Stimulated activated CD4-positive, alpha-beta T cell treated with anti-CD3 and anti-CD28 coated beads, Interleukin-4, amount 100 ng/mL, for 48 hours (primary cell): ENCODE results near the gene NDUFAB1.
"Not testable (repeated sequence)": the region's sequence is repeated elsewhere in the genome, so short reads cannot be mapped to it uniquely, and the experiment has no call there.

ENCODE experiments used
- DNase-seq, 2 donors: peaks; one replicate each; pipeline ENCODE4 v3.0.0-alpha.2; 2020; ENCODE audit warnings: low read depth in 2 of 2

NDUFAB1 gene

DNA sequence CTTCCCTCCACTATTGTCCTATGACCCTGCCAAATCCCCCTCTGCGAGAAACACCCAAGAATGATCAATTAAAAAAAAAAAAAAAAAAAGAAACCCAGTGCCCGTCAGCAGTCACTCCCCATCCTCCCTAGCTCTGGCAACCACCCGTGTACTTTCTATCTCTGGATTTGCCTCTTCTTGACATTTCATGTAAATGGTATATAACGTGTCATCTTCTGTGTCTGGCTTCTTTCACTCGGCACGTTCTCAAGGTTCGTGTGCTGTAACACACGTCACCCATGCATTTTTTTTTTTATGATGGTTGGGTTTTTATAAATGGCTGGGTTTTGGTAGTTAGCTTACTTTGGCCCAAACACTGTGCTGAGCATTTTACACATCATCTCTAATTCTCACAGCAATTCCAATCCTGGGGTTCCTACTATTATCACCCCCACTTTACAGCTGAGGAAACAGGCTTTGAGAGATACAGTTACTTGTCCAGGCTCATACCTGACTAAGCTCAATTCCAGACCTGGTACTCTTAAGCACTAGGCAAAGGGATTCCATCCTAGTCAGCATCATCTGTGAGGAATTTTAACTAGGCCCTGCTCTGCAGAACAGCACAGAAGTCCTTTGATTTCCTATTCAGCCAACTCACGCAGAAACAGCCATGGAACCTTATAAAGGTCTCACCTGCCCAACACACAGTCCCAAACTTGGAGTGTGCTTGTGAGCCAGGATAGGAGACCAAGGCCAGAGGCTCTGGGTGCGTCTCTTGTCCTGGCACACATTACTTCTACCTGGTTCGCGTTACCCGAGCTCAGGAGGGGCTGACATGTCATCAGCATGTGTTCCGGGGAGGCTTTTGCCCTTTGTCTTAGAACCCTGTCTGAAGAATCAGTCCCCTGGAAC is 11.7 kb downstream of the NDUFAB1 start:
- DNase-seq, result no peak

DNA sequence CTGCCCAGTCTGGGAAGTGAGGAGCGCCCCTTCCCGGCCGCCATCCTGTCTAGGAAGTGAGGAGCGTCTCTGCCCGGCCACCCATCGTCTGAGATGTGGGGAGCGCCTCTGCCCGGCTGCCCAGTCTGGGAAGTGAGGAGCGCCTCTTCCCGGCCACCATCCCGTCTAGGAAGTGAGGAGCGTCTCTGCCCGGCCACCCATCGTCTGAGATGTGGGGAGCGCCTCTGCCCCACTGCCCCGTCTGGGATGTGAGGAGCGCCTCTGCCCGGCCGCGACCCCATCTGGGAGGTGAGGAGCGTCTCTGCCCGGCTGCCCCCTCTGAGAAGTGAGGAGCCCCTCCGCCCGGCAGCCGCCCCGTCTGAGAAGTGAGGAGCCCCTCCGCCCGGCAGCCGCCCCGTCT is 12.8 kb downstream of the NDUFAB1 start:
- not testable (repeated sequence) for DNase-seq

DNA sequence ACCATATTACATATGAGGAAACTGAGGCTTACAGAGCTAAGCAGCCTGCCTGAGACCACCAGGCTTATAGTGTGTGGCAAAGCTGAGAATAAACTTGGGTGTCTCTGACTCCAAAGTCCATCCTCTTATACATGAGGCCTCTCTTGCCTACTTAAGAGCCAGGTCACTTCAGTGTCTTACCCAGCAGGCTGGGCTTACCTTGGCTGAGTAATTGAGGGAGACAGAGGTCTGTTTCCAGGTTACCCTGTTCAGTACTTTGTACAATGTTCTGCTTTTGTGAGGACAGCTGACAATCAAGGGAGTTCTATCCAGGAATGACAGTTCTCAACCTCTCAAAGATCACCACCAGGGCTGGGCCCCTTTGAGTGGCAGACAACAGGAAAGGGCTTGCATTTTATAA is 14.4 kb downstream of the NDUFAB1 start:
- DNase-seq, result no peak

DNA sequence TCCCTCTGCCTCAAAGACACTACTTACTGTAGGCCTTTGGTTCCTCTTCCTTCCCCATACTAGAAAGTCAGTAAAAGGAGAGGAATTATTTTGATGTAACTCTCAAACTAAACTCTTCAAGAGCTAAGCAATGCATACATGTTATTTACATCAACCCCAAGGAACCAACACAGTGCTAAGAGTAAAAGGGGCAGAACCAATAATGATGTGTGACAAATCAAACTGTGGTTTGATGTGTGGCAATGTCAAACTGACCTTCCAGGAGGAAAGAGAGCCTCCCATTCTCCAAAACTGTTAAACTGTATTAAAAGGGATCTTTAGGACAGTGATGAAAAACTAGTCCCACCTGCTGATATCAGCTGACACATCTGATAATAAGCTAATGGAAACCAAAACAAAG is 15.7 kb downstream of the NDUFAB1 start:
- DNase-seq, result no peak

DNA sequence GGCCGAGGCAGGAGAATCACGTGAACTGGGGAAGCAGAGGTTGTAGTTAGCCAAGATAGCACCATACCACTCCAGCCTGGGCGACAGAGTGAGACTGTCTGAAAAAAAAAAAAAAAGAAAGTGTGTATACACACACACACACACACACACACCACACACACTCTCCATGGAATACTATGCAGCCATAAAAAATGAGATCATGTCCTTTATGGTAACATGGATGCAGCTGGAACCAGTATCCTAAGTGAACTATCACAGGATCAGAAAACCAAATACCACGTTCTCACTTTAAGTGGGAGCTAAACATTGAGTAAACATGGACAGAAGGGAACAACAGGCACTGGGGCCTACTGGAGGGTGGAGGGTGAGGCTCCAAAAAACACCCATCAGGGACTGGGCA is 16.7 kb downstream of the NDUFAB1 start:
- DNase-seq, result no peak

DNA sequence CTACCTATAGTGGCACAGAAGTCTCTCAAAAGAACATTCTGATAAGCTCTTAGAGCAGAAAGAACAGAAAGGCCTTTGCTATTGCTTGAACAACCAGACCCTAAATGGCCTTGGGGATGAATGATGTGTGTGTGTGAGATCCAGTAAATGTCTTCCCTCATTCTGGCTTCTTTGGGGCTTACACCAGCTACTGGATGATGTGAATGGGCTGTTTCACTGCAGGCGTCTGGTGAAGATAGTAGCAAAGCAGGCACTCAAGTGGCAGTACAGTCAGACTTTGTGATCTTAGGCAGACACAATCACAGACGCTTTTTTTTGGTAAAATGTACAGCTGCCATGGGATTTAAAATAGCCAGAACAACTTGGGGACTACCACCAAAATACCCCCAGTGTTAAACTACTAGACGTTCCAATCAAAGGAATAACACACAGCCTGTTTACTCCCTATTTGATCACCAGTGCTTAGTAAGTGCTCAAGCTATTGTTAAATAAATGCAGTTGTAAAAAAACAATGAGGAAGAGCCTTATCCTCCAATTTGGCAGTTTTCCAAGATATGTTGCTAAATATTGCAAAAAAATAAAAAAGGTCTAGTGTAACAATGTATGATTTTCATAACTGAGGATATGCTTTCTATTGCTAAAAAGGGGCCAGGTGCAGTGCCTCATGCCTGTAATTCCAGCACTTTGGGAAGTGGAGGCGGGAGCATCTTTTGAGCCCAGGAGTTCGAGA is 17.9 kb downstream of the NDUFAB1 start:
- no peak for DNase-seq

DNA sequence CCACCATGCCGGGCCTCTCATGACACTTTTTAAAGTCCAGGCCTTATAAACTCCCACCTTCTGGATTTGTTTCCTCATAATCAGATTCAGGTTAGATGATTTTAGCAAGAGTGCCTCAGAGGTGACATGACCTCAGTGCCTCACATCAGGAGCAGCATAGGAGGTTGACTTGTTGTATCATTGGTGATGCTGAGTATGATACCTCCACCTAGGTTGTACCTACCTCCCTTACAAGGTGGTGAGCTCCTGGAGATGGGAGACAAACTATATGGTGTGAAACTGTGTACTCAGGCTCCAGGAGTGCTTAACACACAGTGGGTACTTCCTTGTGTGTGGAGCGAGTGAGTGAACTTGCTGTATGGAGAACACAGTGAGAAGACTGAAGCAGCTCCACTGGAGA is 18.6 kb downstream of the NDUFAB1 start:
- no peak for DNase-seq

DNA sequence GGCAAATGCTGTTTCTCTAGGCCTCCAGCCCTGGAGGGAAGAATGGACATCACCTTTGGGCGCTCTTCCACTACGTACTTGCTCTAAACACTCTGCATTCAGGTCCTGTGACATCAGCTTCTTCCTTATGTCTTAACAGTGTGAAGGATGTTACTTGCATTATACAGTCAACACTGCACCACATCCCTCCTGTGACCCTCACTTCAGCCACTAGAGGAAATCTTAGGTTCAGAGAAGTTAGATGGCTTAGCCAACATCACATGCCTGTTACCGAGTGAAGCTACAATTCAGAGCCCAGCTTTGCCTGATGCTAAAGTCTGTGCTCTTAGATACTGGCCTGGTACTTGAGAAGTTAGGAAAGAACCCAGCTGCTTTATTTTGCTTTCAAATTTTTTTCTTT is 20.3 kb downstream of the NDUFAB1 start:
- no peak for DNase-seq

DNA sequence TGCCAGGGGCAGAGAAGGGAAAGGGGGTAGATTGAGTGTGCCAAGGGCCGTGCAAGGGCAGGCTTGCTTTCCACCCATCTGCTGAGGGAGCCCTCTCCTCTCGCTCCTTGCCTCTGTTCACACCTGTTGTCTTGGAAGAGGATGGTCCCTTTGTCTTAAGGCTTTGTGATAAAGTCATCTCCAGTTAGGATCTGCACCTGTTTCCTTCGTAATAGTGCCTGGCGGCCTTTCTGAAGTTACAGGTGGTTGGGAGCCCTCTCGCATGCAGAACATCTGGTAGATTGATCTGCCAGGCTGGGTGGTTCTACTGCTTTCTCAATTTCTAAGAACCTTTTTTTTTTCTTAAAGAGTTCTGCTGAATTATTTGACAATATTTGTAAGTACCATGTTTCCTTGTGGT is 22.3 kb downstream of the NDUFAB1 start:
- DNase-seq, result no peak

DNA sequence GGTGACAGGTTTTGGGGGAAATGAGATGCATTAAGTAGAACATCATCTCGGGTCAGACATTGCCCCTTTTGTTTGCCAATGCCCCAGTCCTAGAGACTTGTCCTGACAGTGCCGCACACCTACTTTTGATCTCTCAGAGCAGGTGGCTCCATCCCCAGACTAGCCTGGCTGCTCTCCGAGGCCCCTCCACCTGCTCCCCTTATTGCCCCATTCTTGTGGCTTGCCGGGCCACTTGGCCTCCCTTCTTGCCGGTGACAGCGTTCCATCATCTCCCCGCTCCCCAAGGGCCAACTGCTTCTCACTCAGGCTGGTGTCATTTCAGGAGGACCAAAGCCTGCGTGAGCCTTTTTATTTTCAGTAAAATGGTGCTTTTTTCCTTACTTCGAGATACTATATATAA is 23.7 kb downstream of the NDUFAB1 start:
- no peak for DNase-seq

DNA sequence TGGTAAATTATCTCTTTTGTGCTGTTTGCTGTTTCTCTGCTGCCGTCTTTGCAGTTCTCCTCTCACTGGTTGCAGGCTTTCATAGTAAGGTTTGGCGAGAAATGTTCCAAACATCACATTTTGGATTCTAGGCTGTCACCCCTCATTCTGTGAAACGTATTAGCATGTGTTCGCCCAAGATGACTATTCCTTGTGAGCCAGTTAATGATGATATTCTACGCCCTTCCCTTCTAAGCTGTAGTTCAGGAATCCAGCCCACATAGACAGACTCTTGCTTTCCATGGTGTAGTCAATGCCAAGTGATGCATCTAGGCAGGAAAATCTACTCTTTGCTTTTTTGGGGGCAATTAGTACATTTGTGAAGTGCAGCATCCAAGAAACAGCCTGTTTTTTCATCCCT is 24.2 kb downstream of the NDUFAB1 start:
- no peak for DNase-seq

DNA sequence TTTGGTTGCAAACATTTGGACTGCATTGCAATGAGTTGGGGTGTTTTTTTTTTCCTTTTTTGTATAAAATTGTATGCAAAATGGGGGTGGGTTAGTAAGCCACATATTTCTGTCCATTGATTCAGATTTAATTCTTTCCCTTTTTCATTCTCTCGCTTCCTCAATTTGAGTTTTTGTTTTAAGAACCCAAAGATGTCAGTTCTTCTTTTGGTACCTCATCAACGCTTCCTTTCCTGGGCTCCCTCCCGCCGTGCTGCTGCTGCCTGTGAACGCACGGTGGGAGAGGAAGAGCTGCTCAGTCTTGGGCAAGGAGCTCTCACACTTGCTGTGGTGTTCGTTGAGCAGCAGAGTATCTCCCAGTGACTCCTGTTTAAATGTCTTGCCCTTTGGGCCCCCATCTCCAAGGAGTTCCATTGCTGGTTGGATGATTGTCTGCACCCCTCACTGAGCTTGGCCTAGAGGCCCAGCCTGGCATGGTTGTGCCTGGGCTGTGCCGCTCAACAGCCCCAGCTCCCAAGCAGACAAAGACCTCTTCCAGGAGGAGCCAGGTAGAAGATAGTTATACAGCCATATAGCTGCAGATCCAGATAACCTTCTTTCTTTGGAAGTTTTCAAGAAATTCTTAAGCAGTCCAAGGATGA is 25.0 kb downstream of the NDUFAB1 start:
- DNase-seq, result no peak

DNA sequence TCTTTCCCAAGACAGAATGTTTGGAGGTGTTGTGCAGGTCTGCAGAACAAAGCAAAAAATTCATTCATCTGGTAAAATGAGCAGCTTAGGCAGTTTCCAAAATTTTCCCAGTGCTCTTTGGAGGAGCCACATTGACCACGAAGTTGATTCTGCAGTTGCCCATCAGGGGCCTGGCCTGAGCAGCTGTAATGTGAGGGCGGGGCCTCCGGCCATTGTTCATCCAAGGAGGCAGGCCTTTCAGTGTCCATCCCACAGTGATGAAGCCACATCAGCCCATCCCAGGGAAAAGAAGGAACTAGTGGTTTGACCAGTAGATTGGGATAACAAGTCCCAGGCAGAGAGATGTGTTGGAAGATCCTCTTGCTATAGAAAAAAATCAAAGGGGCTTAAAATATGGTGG is 28.5 kb downstream of the NDUFAB1 start:
- DNase-seq, result no peak

DNA sequence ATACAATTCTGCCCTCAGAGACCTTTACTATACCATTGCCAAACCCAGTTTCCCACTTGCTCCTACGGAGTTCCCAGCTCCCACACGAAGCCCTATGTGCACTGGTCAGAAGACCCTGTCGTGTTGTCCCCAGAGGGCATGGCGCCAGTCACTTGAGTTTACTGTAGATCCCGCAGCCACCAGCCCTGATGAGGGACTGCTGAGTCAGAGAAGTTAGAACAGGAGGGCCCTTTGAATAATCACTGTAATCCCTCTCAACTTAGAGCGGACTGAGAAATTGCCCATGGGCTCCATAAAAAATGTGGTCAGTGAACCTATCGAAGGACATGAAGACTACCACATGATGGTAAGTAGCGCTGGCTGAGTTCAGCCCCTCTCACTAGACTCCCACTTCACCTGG is 29.4 kb downstream of the NDUFAB1 start:
- no peak for DNase-seq

DNA sequence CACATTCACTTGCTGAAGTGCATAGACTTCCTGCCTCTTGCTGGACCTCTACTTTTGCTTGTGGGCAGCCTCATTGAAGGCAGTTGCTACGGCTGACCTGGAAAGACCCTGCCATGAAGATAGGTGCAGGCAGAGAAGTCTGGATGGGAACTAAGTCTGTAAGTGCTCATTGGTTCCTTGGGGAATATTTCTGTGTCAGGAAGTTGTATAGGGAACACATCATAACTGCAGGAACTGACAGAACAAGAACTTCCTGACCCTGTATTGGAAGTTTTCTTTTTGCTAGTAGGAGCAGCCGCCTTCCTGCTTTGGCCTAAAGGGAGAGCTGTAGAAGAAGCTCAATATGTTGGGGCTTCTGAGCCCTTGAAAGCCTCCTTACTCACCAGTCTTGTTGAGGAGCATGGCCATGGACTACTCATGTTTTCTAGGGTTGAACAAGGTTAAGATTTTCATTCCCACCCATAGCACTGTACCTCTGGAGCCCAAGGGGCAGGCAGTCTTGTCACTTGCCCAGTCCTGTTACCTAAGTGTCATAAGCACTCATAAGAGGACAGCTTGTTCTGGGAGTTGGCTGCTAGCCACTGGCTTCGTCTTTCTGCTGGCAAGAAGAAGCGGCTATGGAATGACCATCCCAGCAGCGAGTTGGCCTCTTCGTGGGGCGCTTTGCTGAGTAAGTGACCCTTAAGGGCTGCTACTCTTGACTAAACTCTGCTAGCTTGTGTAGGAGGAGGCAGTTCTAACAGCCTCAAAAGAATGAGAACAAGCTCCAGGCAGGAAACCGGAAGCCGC is 31.3 kb downstream of the NDUFAB1 start:
- DNase-seq, result no peak

DNA sequence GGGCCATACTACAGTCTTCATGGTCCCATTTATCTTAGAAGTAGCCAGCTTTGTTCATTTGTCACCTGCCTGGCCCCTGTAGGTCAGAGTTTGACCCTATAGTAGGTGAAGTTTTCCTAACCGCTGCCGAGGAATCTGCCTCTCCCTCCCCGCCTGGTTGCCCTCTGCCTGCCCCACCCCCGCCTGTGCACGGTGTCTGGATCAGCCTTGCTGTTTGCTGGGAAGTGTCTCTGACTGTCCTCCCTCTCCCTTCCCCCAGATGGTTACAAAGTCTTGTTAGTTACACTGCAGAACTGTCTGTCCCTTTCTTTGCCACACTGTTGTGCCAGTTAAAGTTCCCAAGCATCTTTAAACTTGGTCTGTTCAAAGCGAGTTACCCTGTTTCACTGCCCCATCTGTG is 32.9 kb downstream of the NDUFAB1 start:
- DNase-seq, result no peak

DNA sequence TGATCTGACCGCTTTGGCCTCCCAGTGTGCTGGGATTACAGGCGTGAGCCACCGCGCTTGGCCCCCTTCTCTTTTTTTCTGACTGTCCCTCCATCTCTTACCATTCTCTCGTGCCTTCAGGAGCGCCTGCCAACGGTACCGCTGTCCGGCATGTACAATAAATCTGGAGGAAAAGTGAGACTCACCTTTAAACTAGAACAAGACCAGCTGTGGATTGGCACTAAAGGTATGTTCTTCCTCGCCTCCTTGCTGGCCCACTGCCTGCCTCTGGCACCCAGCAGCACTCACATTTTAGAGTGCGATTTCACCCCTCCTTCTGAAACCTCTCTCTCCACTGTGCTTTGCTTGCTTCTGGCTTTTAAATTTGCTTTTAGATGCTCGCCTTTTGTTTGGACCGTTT is 33.6 kb downstream of the NDUFAB1 start:
- DNase-seq, result no peak

DNA sequence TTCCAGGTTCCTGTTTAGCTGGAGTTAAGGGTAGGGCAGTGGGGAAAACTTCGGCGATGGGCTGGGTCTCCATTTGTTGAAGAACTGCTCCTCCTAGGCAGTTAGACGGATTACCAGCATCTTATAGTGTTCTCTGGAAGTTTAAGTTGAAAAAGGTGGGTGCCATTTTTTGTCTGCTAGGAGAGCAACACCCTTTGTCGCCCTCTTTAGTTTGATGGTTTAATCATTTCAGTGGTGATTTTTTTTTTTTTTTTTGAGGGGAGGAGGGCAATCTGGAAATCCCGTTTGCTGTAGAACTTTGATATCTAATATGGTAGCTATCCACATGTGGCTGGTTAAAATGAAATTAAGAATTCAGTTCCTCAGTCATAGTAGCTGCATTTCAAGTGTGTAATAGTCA is 34.5 kb downstream of the NDUFAB1 start:
- DNase-seq, result no peak

DNA sequence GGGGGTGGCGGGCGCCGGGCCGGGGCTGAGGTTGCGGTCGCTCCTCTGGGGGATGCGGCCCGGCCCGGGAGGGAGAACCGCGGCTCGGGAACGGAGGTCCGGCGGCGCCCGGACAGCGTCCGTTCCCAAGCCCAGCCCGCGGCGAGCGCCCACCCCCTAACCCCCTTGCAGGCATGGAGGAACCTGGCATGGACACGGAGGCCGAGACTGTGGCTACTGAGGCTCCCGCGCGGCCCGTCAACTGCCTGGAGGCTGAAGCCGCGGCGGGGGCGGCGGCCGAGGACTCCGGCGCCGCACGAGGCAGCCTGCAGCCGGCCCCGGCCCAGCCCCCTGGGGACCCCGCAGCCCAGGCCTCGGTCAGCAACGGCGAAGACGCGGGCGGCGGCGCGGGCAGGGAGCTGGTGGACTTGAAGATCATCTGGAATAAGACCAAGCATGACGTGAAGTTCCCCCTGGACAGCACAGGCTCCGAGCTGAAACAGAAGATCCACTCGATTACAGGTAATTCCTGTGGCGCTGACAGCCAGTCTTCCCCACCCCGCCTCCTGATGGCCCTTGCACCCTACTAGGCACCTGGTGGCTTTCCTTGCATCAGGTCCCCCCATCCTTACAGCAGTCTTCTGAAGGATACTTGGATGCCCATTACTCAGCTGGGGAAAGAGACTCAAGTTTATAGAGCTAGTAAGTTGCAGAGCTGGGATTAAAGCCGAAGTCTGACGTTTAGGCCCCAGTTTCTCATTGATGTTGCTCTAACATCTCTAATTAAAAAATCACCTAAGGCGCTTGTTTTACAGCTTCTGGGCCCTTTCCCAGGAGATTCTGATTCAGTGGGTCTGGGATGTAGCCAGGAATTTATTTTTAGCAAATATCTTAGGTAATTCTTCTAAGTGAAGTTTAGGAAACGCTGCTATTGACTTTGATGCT is 38.1 kb downstream of the NDUFAB1 start:
- peak; percentile 5 to 6 for DNase-seq

DNA sequence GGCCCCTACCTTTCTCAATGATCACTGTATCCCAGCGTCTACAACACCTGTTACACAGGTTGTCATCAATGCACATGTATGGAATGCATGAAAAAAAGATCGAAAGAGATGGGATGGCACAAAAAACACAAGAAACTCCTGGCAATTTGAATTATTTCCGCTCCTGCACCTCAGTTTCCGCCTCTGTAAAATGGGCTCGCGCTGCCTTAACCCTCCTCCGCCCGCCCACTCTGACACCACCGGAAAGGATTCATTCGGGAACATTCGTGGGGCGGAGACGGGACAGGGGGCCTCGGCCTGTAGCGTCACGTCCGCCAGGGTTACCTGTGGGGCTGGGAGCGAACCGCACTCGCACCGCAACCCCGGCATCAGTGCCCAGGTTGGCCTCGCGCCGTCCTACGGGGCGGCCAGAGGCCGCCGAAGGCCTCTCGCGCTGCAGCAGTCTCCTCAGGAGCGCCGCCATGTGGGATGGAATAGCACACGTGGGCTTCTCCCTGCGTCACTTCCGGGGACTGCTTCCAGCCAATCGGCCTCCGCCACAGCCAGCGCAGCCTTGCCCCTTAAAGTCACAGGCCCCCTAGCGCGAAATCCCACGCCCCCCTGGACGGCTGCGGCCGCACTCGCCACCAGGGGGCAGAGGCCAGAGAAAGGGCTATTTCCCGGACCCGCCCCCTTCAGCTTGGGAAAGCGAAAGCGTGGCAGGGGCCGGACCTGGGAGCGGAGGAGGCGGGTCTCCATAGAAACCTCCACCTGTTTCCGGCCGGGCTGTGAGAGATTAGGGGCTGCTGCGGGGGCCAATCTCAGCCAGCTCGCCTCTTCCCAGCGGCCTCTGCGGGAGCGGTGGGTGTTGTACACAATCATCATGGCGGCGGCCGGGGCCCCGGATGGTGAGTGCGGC is 39.0 kb downstream of the NDUFAB1 start, which contains the start of the genes EARS2 and UBFD1:
Gene EARS2, minus strand, starts transcription at position 470 of the 898 bp plus-strand sequence. Its CDS starts 7 bp downstream, at position 463.
Gene UBFD1, plus strand, starts transcription at position 847 of the 898 bp plus-strand sequence. Its CDS starts 16 bp downstream, at position 863.
- DNase-seq, result peak; percentile 97
